CD4-positive, CD25-positive, alpha-beta regulatory T cell (primary cell): ENCODE results near the gene LCMT2. TPM values are rescaled to one million over a fixed set of nuclear protein-coding genes. Genes with fewer than 3 reads are reported as not detected.

Experiments used
- ATAC-seq, 2 donors: fragments of 150-1000 bp; cut with Tn5 transposase; one replicate each; pipeline ENCODE4 v1.10.0; 2021; ENCODE audit warnings: low read depth in 2 of 2, moderate number of reproducible peaks in 2 of 2, moderate library complexity in 1 of 2
- DNase-seq, 3 donors: peaks; one replicate each; pipeline versions ENCODE4 v3.0.0 to v3.0.0-alpha.2; 2012 to 2022; ENCODE audit warnings: mixed read lengths in 1 of 3
- H3K27ac ChIP-seq: one replicate; pipeline ENCODE4 v1.7.0; 2013; ENCODE audit warnings: mild to moderate bottlenecking, low read length; ENCODE audit not compliant: insufficient read depth, poor library complexity, severe bottlenecking
- H3K27me3 ChIP-seq: one replicate; pipeline ENCODE4 v1.7.0; 2013; ENCODE audit warnings: low read length; ENCODE audit not compliant: control insufficient read depth, insufficient read depth
- H3K36me3 ChIP-seq: one replicate; pipeline ENCODE4 v1.7.0; 2013; ENCODE audit warnings: mild to moderate bottlenecking, low read length, moderate library complexity; ENCODE audit not compliant: control insufficient read depth, insufficient read depth
- H3K4me1 ChIP-seq: 2 replicates; pipeline ENCODE4 v1.7.0; 2013; ENCODE audit warnings: mild to moderate bottlenecking, low read length; ENCODE audit not compliant: insufficient read depth, control insufficient read depth, poor library complexity, severe bottlenecking
- H3K4me3 ChIP-seq: one replicate; pipeline ENCODE4 v1.7.0; 2013; ENCODE audit warnings: low read depth, mild to moderate bottlenecking, low read length, moderate library complexity
- H3K9me3 ChIP-seq, 2 experiments: 1 replicate in 1 of 2; 2 replicates in 1 of 2; pipeline ENCODE4 v1.7.0; 2013; ENCODE audit warnings: low read length in 2 of 2, mild to moderate bottlenecking in 1 of 2, moderate library complexity in 1 of 2; ENCODE audit not compliant: control insufficient read depth in 2 of 2
- H3K27ac Mint-ChIP-seq, 3 donors: one replicate each; pipeline ENCODE4 v1.8.0; 2020 to 2022; ENCODE audit warnings: mild to moderate bottlenecking in 3 of 3, mixed read lengths in 3 of 3, moderate library complexity in 2 of 3
- H3K27me3 Mint-ChIP-seq: one replicate; pipeline ENCODE4 v1.8.0; 2022; ENCODE audit warnings: mild to moderate bottlenecking, mixed read lengths
- H3K36me3 Mint-ChIP-seq: one replicate; pipeline ENCODE4 v1.8.0; 2020; ENCODE audit warnings: mixed read lengths
- H3K4me1 Mint-ChIP-seq, 4 donors: one replicate each; pipeline ENCODE4 v1.8.0; 2020 to 2022; ENCODE audit warnings: mixed read lengths in 4 of 4, mild to moderate bottlenecking in 1 of 4
- H3K4me3 Mint-ChIP-seq, 4 donors: one replicate each; pipeline ENCODE4 v1.8.0; 2020 to 2022; ENCODE audit warnings: mild to moderate bottlenecking in 4 of 4, mixed read lengths in 4 of 4, moderate library complexity in 3 of 4
- H3K9me3 Mint-ChIP-seq, 7 donors: one replicate each; pipeline ENCODE4 v1.8.0; 2020 to 2022; ENCODE audit warnings: mixed read lengths in 7 of 7, mild to moderate bottlenecking in 3 of 7, moderate library complexity in 2 of 7
- polyA plus RNA-seq, 4 donors: library from polyadenylated mRNA; unstranded; fragments of 300-500 nt; fragmentation: Illumina TruSeq; gene quantifications; one replicate each; pipeline ENCODE4 v1.2.3, GENCODE V29; 2021
- total RNA-seq: library from RNA; stranded (reverse); gene quantifications from one replicate; pipeline ENCODE4 v1.2.3, GENCODE V29; 2022

The LCMT2 gene, protein sequence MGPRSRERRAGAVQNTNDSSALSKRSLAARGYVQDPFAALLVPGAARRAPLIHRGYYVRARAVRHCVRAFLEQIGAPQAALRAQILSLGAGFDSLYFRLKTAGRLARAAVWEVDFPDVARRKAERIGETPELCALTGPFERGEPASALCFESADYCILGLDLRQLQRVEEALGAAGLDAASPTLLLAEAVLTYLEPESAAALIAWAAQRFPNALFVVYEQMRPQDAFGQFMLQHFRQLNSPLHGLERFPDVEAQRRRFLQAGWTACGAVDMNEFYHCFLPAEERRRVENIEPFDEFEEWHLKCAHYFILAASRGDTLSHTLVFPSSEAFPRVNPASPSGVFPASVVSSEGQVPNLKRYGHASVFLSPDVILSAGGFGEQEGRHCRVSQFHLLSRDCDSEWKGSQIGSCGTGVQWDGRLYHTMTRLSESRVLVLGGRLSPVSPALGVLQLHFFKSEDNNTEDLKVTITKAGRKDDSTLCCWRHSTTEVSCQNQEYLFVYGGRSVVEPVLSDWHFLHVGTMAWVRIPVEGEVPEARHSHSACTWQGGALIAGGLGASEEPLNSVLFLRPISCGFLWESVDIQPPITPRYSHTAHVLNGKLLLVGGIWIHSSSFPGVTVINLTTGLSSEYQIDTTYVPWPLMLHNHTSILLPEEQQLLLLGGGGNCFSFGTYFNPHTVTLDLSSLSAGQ
- total RNA-seq (9.9 TPM), polyA plus RNA-seq (1 to 10 TPM; 2.9 to 7.9 (median 3.5) TPM)

DNA sequence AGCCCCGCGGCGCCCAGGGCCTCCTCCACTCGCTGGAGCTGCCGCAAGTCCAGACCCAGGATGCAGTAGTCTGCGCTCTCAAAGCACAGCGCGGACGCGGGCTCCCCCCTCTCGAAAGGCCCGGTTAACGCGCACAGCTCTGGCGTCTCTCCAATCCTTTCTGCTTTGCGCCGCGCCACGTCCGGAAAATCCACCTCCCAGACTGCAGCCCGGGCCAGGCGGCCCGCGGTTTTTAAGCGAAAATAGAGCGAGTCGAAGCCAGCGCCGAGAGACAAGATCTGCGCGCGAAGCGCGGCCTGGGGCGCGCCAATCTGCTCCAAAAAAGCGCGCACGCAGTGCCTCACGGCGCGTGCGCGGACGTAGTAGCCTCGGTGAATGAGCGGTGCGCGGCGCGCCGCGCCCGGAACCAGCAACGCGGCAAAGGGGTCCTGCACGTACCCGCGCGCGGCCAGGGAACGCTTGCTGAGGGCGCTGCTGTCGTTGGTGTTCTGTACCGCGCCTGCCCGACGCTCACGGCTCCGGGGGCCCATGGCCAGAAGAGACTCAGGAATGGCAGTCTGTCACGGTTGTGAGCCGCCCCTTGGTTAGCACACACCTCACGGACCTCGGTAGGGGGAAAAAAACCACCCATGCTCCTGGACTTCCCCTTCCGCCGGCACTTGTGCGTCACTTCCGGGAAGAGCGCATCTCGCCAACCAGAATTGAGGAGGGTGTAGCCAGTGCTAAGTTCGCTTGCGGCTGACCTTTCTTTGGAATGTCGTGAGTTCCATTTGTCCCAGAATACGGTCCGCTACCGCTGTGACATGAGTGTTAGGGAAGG is at the start of gene LCMT2:
TSS of gene LCMT2 (minus strand) at position 614 of the 820 bp plus-strand sequence. CDS start at position 530, 84 bp downstream.
- Histone ChIP-seq H3K27ac (peak within 1 kb of the TSS; percentile 96), H3K4me1 (peaks cover 25% of the 10 kb centered on the region), H3K36me3 (peaks cover 3% of the 10 kb centered on the region), H3K27me3 (no peaks in the 10 kb centered on the region), H3K4me3 (peak within 1 kb of the TSS; percentile 99), H3K9me3 (no peaks in the 10 kb centered on the region)
- H3K27me3 Mint-ChIP-seq: no peaks in the 10 kb centered on the region
- H3K4me1 Mint-ChIP-seq: peaks cover 26 to 49% (median 40%) of the 10 kb centered on the region in 4 donors
- peak; percentile 89 to 97 (median 94) for DNase-seq
- H3K36me3 Mint-ChIP-seq: peaks cover 14% of the 10 kb centered on the region
- peak within 1 kb of the TSS; percentile 96 to 99 (median 98) for H3K4me3 Mint-ChIP-seq
- H3K27ac Mint-ChIP-seq: peak within 1 kb of the TSS; percentile 98 to 99 (median 99)
- no peaks in the 10 kb centered on the region for H3K9me3 Mint-ChIP-seq
- ATAC-seq: peak; percentile 87 to 88

DNA sequence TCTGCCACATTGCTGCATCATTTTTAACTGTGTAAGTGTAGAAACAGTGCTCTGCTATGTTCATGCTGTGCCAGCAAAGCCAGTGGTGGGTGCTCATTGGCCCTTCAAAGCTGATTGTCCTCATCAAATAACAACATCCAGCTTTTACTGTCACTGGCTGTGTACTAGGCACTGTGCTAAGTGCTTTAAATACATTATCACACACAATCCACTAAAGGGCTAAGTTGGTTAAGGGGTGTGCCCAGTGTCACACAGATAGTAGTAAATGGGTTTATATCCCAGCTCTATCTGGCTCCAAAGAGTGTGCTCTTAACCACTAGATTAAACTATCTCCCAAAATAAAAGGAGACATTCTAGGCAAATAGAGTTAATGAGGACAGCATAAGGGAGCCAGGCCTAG is 48.2 kb upstream of the LCMT2 start:
- no peak for ATAC-seq
- no peak for DNase-seq
- Mint-ChIP-seq H3K27ac (peak overlapping the region in 1 of 3 donors; percentile 26), H3K9me3 (no peaks in the 10 kb centered on the region), H3K27me3 (no peaks in the 10 kb centered on the region), H3K4me1 (peaks cover 4 to 14% (median 11%) of the 10 kb centered on the region in 4 donors), H3K4me3 (no peak overlapping the region), H3K36me3 (peaks cover 38% of the 10 kb centered on the region)
- Histone ChIP-seq H3K36me3 (peaks cover 58% of the 10 kb centered on the region), H3K27me3 (no peaks in the 10 kb centered on the region), H3K4me1 (peaks cover 4% of the 10 kb centered on the region), H3K4me3 (no peak overlapping the region), H3K9me3 (no peaks in the 10 kb centered on the region), H3K27ac (no peak overlapping the region)

DNA sequence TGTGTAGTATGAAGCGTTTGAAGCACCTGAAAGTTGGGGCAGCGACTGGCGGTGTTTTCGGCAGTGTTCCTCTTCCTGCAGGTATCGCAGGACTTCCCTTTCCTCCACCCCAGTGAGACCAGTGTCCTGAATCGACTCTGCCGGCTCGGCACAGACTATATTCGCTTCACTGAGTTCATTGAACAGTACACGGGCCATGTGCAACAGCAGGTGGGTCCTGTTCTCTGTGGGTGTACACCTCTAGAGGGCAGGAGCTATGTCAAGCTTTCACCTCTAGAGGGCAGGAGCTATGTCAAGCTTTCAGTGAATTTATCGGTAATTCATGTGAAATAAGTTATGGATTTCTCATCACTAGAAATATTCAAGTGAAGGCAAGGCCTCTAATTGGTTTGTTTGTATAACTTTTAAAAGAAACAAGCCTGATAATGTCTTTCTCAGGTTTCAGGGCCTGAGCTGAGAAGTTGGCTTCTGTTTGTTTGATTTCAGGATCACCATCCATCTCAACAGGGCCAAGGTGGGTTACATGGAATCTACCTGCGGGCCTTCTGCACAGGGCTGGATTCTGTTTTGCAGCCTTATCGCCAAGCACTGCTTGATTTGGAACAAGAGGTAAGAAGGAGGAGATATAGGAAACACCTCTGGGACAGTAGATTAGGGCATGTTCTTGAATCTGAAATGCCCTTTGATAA is 45.8 kb upstream of the LCMT2 start:
- H3K27me3 ChIP-seq: no peaks in the 10 kb centered on the region
- H3K9me3 ChIP-seq: no peaks in the 10 kb centered on the region
- peaks cover 18 to 32% (median 25%) of the 10 kb centered on the region in 4 donors for H3K4me1 Mint-ChIP-seq
- peaks cover 28% of the 10 kb centered on the region for H3K36me3 Mint-ChIP-seq
- no peaks in the 10 kb centered on the region for H3K9me3 Mint-ChIP-seq
- ATAC-seq (peak; percentile 64 to 76), DNase-seq (peak in 2 of 3 donors; percentile 36 to 68)
- H3K36me3 ChIP-seq: peaks cover 37% of the 10 kb centered on the region
- H3K27me3 Mint-ChIP-seq: no peaks in the 10 kb centered on the region
- H3K27ac Mint-ChIP-seq: peak overlapping the region in 1 of 3 donors; percentile 52
- peak overlapping the region in 1 of 4 donors; percentile 51 for H3K4me3 Mint-ChIP-seq
- no peak overlapping the region for H3K4me3 ChIP-seq
- H3K4me1 ChIP-seq: peaks cover 20% of the 10 kb centered on the region
- H3K27ac ChIP-seq: no peak overlapping the region

DNA sequence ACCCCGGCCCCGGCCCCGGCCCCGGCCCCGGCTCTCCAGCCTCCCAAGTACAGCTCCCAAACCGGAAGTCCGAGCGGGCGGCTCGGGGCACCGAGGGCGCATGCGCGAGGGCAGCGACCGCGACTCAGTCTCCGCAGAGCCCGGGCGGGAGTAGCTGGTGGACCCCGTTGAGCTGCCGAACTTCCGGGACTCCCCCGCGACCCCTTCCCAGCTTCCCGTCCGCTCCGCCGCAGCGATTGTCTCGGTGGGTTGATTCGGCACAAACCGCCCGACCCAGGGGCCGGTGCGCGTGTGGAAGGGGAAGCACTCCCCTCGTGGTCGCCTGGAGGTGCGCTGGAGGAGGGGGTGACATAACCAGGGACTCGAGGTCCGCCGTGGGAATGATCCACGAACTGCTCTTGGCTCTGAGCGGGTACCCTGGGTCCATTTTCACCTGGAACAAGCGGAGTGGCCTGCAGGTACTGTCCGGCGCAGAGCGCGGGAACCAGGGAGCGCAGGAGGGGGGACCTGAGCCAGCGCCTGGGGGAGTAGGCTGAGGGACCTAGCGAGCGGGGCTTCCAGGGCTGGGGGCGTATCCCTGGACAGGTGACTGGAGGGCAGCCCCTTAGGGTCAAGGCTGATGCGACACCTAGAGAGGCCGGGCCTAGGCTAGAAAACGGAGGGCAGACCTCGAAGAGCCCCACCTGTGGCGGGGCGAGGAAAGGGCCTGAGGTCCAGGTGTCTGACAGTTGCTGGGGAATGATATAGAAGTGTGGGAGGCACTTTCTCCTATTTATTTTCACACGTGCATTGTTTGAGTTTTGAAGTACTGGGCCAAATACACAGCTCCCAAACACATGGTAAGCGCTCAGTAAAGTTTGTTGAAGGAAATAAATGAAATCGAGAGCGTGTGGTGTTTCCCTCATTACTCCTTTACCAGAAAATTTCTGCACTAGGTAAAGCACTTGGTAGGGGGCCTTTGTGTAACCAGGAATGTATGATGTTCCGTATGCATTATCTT is 40.9 kb upstream of the LCMT2 start, which contains the start of the genes TUBGCP4 and ZSCAN29:
TSS of gene TUBGCP4 (plus strand) at position 127 of the 1,000 bp plus-strand sequence. CDS start at position 381, 254 bp downstream.
TSS of gene ZSCAN29 (minus strand) at position 69 of the 1,000 bp plus-strand sequence. CDS start 1,130 bp downstream, outside the sequence.
- Histone ChIP-seq H3K27me3 (no peaks in the 10 kb centered on the region), H3K4me1 (peaks cover 42% of the 10 kb centered on the region), H3K27ac (peak within 1 kb of the TSS; percentile 58), H3K9me3 (peaks cover 0 to 2% of the 10 kb centered on the region in 2 experiments), H3K36me3 (peaks cover 13% of the 10 kb centered on the region), H3K4me3 (peak within 1 kb of the TSS; percentile 85)
- H3K4me3 Mint-ChIP-seq: peak within 1 kb of the TSS; percentile 92 to 97 (median 95)
- peaks cover 35% of the 10 kb centered on the region for H3K36me3 Mint-ChIP-seq
- ATAC-seq (peak; percentile 70 to 71), DNase-seq (peak; percentile 67 to 85 (median 71))
- H3K9me3 Mint-ChIP-seq: peaks cover 0 to 23% (median 9%) of the 10 kb centered on the region in 7 donors
- peaks cover 24 to 63% (median 51%) of the 10 kb centered on the region in 4 donors for H3K4me1 Mint-ChIP-seq
- peak within 1 kb of the TSS; percentile 82 to 96 (median 92) for H3K27ac Mint-ChIP-seq
- no peaks in the 10 kb centered on the region for H3K27me3 Mint-ChIP-seq

DNA sequence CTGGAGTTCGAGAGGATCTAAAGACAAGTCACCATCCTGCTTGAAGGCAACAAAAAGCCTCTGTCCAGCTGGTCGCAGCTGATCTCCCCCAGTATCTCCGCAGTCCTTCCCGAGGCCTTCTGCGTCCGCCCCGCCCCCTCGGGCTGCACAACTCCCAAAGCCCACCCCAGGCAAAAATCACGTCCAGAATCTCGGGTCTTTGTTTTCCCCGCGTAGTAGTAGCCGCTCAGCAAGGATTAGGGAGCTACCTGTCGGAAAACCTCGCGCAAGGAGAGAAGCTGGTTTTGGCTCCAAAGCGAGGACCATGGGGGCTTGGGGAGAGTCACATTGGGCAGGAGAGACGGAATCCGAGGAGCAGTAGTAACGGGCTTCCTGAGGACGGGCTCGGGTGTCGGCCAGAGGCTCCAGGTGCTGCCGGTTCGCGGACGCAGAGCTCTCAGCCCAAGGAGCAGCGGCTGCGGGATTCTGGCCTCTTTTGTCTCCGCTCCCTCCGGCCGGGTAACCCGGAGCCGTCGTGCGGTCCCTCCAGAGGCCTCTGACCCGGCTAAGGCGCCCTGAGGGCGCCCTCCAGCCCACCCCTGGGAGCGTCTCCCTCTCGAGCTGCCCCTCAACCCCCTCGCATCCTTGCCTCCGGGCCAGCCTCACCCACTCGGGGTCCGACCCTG is 40.1 kb upstream of the LCMT2 start:
- peak overlapping the region; percentile 92 to 97 (median 95) for H3K4me3 Mint-ChIP-seq
- peaks cover 40% of the 10 kb centered on the region for H3K4me1 ChIP-seq
- H3K9me3 Mint-ChIP-seq: peaks cover 0 to 24% (median 9%) of the 10 kb centered on the region in 7 donors
- H3K4me1 Mint-ChIP-seq: peaks cover 21 to 62% (median 49%) of the 10 kb centered on the region in 4 donors
- H3K36me3 Mint-ChIP-seq: peaks cover 38% of the 10 kb centered on the region
- ATAC-seq: no peak
- no peaks in the 10 kb centered on the region for H3K27me3 Mint-ChIP-seq
- no peak for DNase-seq
- H3K27me3 ChIP-seq: no peaks in the 10 kb centered on the region
- H3K9me3 ChIP-seq: peaks cover 0 to 2% of the 10 kb centered on the region in 2 experiments
- H3K4me3 ChIP-seq: peak overlapping the region; percentile 81
- H3K27ac Mint-ChIP-seq: peak overlapping the region; percentile 82 to 96 (median 92)
- H3K27ac ChIP-seq: peak overlapping the region; percentile 58
- H3K36me3 ChIP-seq: peaks cover 21% of the 10 kb centered on the region
